Measurements from ENCODE around the gene LCP2. TPM values are rescaled to one million over a fixed set of nuclear protein-coding genes. Genes with fewer than 3 reads are reported as not detected.

Gene LCP2
- total and polyA plus RNA-seq, 10 of the 15 experiments (the other 5 are each of a cell fraction or from before 2014, with no cell fraction given): 8.0 to 50.5 (median 20.6) TPM

DNA sequence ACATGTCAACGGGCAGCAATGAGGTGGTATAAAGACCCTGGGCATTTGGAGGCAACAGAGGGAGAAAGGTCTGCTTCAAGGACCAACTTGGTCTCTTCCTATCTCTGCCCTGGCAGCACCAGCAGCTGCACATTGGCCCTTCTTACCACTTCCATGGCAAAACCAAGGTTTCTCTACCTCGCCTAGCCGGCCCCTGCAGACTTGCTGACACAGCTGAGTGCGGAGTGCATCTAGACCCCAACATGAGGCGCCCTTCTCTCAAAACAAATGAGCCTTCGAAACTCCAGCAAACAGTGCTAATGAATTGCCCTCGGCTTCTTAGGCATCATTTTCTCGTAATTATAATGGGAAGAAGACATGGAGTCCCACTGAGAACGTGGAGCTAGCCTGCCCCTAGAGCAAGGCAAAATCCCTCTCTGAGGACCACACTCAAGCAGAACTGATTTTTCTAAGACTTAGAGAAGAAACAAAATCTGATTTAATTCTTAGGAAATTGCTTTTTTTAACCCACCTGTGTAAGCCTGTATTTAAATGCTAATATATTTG, 49.5 kb upstream of the LCP2 start (continued):
- TF ChIP-seq, protein P1, sequence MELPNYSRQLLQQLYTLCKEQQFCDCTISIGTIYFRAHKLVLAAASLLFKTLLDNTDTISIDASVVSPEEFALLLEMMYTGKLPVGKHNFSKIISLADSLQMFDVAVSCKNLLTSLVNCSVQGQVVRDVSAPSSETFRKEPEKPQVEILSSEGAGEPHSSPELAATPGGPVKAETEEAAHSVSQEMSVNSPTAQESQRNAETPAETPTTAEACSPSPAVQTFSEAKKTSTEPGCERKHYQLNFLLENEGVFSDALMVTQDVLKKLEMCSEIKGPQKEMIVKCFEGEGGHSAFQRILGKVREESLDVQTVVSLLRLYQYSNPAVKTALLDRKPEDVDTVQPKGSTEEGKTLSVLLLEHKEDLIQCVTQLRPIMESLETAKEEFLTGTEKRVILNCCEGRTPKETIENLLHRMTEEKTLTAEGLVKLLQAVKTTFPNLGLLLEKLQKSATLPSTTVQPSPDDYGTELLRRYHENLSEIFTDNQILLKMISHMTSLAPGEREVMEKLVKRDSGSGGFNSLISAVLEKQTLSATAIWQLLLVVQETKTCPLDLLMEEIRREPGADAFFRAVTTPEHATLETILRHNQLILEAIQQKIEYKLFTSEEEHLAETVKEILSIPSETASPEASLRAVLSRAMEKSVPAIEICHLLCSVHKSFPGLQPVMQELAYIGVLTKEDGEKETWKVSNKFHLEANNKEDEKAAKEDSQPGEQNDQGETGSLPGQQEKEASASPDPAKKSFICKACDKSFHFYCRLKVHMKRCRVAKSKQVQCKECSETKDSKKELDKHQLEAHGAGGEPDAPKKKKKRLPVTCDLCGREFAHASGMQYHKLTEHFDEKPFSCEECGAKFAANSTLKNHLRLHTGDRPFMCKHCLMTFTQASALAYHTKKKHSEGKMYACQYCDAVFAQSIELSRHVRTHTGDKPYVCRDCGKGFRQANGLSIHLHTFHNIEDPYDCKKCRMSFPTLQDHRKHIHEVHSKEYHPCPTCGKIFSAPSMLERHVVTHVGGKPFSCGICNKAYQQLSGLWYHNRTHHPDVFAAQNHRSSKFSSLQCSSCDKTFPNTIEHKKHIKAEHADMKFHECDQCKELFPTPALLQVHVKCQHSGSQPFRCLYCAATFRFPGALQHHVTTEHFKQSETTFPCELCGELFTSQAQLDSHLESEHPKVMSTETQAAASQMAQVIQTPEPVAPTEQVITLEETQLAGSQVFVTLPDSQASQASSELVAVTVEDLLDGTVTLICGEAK (IDR thresholded peaks at IDR 0.05; ENCODE audit: borderline replicate concordance): no peak

DNA sequence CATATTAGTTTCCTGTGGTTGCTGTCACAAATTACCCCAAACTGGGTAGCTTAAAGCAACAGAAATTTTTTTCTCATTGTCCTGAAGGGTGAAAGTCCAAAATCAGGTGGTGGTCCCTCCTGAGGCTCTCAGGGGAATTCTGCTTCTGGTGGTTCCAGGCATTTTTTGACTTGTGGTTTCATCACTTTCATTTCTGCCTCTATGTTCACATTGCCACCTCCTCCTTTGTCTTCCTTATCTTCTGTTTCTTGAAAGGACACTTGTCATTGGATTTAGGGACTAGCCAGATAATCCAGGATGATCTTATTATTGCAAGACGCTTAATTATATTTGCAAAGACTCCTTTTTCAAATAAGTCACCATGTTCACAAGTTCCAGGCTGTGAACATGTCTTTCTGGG, 48.4 kb upstream of the LCP2 start:
- Histone ChIP-seq H3K4me3 (no peak overlapping the region), H4K20me1 (ENCODE audit: control insufficient read depth, insufficient read depth) (no peaks in the 10 kb centered on the region), H3K9me3 (replicated peaks; ENCODE audit: control insufficient read depth, insufficient read depth, low read length) (peaks cover 3% of the 10 kb centered on the region; the same call in 1 of the 3 replicates), H3K27me3 (replicated peaks in 1 of 2; ENCODE audit: control insufficient read depth in 2 of 2, insufficient read depth in 2 of 2, low read length in 1 of 2) (peaks cover 0 to 3% of the 10 kb centered on the region in 2 experiments; a peak in 2 of 4 replicates), H3K27ac (ENCODE audit: control insufficient read depth, insufficient read depth) (no peak overlapping the region), H3K9ac (ENCODE audit: control insufficient read depth, insufficient read depth, low read length) (no peak overlapping the region), H3K36me3 (ENCODE audit: control insufficient read depth in 2 of 2, insufficient read depth in 2 of 2, low read length in 1 of 2) (no peaks in the 10 kb centered on the region), H3K4me2 (ENCODE audit: control insufficient read depth, insufficient read depth) (no peak overlapping the region; the same call in 1 of the 2 replicates), H3K79me2 (ENCODE audit: control insufficient read depth, insufficient read depth, low read length) (no peaks in the 10 kb centered on the region), H3K4me1 (ENCODE audit: control insufficient read depth, insufficient read depth, low read length) (peaks cover 2% of the 10 kb centered on the region; the same call in 1 of the 2 replicates), H2AFZ (ENCODE audit: control insufficient read depth, low read depth, low read length) (no peak overlapping the region)
- SMC1A ChIA-PET (ENCODE audit: uncharacterized antibody, unreplicated experiment): interaction anchor here (1.2 to 4.0 kb wide), 4 partner anchors 15 to 120 kb away, joined by 3 to 18 read pairs (median 8); no protein-coding TSS in a partner anchor
- FAIRE-seq (no peak), DNase-seq (ENCODE audit: low read depth, low spot score) (no peak), ATAC-seq (no peak; the same call in 1 of the 3 replicates)
- CTCF ChIA-PET: interaction anchor here (0.9 to 5.7 kb wide), 5 partner anchors 15 to 288 kb away, joined by 3 to 29 read pairs (median 4); no protein-coding TSS in a partner anchor
- RAD21 ChIA-PET (ENCODE audit: unreplicated experiment): interaction anchor here (1.3 to 4.7 kb wide), 4 partner anchors 15 to 119 kb away, joined by 3 to 18 read pairs (median 6); no protein-coding TSS in a partner anchor
- TF ChIP-seq, protein P2, sequence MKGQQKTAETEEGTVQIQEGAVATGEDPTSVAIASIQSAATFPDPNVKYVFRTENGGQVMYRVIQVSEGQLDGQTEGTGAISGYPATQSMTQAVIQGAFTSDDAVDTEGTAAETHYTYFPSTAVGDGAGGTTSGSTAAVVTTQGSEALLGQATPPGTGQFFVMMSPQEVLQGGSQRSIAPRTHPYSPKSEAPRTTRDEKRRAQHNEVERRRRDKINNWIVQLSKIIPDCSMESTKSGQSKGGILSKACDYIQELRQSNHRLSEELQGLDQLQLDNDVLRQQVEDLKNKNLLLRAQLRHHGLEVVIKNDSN (IDR thresholded peaks at IDR 0.05; ENCODE audit: borderline replicate concordance, extremely low read length, insufficient read depth, low read depth, low read length): no peak
- TF ChIP-seq TBL1XR1 (IDR thresholded peaks at IDR 0.05; ENCODE audit: low read depth, low read length) (no peak), FOS (IDR thresholded peaks at IDR 0.05; ENCODE audit: borderline replicate concordance, extremely low read depth, insufficient read length) (no peak), SREBF1 (IDR thresholded peaks at IDR 0.05; ENCODE audit: low read length) (no peak), IKZF2 (IDR thresholded peaks at IDR 0.05) (peak; percentile 30 to 35; a peak in 2 of 4 replicates), ZNF384 (IDR thresholded peaks at IDR 0.05; ENCODE audit: borderline replicate concordance, low read depth, low read length) (no peak), PAX8 (IDR thresholded peaks at IDR 0.05) (no peak), MEF2B (IDR thresholded peaks at IDR 0.05; ENCODE audit: partially characterized antibody, poor library complexity, severe bottlenecking) (peak; percentile 83)
- TF ChIP-seq, protein P3, sequence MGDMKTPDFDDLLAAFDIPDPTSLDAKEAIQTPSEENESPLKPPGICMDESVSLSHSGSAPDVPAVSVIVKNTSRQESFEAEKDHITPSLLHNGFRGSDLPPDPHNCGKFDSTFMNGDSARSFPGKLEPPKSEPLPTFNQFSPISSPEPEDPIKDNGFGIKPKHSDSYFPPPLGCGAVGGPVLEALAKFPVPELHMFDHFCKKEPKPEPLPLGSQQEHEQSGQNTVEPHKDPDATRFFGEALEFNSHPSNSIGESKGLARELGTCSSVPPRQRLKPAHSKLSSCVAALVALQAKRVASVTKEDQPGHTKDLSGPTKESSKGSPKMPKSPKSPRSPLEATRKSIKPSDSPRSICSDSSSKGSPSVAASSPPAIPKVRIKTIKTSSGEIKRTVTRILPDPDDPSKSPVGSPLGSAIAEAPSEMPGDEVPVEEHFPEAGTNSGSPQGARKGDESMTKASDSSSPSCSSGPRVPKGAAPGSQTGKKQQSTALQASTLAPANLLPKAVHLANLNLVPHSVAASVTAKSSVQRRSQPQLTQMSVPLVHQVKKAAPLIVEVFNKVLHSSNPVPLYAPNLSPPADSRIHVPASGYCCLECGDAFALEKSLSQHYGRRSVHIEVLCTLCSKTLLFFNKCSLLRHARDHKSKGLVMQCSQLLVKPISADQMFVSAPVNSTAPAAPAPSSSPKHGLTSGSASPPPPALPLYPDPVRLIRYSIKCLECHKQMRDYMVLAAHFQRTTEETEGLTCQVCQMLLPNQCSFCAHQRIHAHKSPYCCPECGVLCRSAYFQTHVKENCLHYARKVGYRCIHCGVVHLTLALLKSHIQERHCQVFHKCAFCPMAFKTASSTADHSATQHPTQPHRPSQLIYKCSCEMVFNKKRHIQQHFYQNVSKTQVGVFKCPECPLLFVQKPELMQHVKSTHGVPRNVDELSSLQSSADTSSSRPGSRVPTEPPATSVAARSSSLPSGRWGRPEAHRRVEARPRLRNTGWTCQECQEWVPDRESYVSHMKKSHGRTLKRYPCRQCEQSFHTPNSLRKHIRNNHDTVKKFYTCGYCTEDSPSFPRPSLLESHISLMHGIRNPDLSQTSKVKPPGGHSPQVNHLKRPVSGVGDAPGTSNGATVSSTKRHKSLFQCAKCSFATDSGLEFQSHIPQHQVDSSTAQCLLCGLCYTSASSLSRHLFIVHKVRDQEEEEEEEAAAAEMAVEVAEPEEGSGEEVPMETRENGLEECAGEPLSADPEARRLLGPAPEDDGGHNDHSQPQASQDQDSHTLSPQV (IDR thresholded peaks at IDR 0.05): no peak
- intact Hi-C loops (cut with micrococcal nuclease; ENCODE audit: unreplicated experiment) (no loop called here), in situ Hi-C loops (cut with MboI) (no loop called here)
- no TSS peak for BruUV-seq (replicated peaks)
- WGBS (ENCODE audit: insufficient coverage, insufficient replicate concordance, low lambda C conversion rate, missing lambda C conversion rate): 39% methylated on average over 1 of the region's 1 CpG
- POLR2A ChIA-PET: interaction anchor here (1.2 to 1.5 kb wide), 2 partner anchors 12 to 14 kb away, joined by 3 to 4 read pairs; no protein-coding TSS in a partner anchor
